WI38 (cell line): Measurements from ENCODE around the gene MRPL28.
"Not testable (repeated sequence)": the region's sequence is repeated elsewhere in the genome, so short reads cannot be mapped to it uniquely, and the experiment has no call there.

Experiments
- H3K4me3 ChIP-seq: 2 replicates; pipeline ENCODE4 v1.5.1; 2011; ENCODE audit warnings: low read depth, mild to moderate bottlenecking, control low read depth, low read length
- CTCF ChIP-seq: IDR thresholded peaks from 2 replicates; pipeline ENCODE4 v1.5.1; 2012; ENCODE audit warnings: low read depth, mild to moderate bottlenecking, control low read depth, low read length

Gene MRPL28

DNA sequence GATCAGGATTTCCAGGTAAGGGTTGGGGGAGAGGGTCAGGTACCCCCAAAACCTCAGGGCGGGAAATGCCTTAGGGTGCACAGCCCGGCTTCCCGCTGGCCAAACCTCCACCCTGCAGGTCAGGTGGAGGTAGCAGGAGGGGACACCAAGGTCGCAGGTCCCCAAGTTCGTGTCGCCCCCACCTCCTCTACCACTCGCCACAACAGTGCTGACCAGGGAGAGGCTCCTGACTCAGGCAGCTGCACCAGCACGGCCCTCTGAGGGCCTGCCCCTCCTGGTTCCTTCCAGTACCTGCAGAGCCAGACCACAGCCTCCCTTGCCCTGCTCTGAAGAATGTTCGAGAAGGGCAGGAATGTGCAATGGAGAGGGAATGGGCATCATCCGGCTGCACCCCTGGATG, 3.9 kb downstream of the MRPL28 start:
- H3K4me3 ChIP-seq = no peak overlapping the region
- TF ChIP-seq CTCF = no peak

DNA sequence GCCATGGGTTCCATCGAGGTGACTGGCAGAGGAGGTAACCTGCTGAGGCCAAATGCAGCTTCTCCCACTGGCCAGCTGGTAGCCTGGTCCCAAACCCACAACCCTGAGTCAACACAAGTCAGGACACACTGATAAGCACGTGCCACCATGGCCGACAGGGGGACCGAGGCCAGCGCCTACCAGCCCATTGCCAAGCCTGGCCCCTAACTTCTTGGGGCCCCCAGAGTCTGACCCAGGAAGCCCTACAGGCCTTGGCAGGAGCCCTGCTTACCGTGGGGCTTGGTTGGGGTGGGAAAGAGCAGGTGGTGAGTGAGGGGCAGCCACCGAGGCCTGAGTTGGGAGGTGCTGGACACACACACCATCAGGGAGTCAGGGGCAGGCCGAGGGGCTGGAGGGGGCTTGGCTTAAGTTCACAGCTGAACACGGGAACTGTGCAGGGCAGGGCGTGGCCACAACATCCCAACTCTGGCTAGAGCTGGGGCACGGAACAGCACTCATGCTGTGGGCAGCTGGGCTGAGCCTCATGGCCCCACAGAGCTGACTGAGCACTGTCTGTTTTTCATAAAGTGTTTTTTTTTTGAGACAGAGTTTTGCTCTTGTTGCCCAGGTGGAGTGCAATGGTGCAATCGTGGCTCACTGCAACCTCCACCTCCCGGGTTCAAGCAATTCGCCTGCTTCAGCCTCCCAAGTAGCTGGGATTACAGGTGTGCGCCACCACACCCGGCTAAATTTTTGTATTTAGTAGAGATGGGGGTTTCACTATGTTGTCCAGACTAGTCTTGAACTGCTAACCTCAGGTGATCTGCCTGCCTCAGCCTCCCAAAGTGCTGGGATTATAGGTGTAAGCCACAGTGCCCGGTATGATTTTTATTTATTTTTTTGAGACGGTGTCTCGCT, 5.5 kb downstream of the MRPL28 start:
- TF ChIP-seq CTCF = no peak
- H3K4me3 ChIP-seq = no peak overlapping the region

DNA sequence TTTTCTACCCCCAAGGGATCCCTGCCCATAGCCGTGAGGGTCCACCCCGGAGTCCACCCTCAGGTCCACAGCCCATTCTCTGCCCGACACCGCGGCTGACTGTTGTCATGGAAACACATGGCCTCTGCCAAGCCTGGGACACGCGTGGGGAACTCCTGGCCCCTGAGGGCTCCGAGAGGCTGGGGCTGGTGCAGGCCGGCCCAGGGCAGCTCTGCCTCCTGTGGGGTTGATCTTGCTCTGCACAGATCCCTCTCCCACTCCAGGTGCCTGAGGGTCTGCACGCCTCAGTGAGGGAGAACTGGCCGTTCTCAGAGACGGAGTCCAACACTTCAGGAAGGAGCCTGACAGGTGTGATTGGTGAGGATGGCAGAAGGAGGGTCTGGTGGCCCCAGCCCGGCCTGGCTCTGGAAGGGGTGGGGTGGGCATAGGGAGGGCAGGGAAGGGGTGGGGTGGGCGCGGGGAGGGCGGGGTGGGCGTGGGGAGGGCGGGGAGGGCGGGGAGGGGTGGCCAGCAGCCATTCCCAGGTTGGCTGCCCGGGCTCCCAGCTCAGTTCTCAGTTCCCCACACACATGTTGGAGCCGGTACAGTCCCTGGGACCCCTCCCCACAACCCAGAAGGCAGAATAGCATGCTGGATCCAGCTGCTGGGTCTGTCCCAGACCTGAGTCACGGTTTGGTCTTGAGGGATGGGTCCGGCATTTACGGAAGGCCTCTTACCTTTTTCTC, 6.4 kb downstream of the MRPL28 start:
- TF ChIP-seq CTCF = no peak
- H3K4me3 ChIP-seq = no peak overlapping the region

DNA sequence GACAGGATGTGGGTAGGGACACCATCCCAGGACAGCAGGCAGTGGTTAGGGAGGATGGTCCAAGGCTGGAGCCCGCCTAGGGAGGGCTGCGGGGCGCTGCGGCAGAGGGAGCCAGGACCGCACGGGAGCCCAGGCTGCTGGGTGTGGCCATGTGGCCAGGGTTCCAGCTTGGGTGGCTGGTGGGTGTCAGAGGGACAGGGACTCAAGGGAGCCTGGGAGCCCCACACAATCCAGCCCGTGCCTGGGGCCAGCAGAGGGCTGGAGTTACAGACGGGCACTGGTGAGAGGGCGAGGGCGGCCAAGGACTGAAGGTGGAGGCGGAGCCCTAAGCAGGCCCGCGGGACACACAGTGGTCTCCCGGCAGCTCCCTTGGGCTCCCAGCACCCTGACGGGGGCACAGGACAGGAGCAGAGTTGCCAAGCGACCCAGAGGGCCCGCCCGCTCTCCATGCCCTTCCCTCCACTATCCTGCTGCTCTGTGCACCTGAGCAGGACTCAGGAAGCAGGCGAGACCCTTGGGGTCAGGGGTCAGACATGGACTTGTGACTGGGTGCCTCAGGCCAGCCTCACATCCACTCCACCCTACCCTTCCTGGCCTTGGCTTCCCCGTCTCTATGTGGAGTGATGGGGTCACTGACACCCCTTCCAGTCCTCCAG, 7.1 kb downstream of the MRPL28 start:
- TF ChIP-seq CTCF = no peak
- no peak overlapping the region for H3K4me3 ChIP-seq

GRCh38 chr16:362702-362999, 7.7 kb downstream of the MRPL28 start:
- not testable (repeated sequence) for H3K4me3 ChIP-seq

DNA sequence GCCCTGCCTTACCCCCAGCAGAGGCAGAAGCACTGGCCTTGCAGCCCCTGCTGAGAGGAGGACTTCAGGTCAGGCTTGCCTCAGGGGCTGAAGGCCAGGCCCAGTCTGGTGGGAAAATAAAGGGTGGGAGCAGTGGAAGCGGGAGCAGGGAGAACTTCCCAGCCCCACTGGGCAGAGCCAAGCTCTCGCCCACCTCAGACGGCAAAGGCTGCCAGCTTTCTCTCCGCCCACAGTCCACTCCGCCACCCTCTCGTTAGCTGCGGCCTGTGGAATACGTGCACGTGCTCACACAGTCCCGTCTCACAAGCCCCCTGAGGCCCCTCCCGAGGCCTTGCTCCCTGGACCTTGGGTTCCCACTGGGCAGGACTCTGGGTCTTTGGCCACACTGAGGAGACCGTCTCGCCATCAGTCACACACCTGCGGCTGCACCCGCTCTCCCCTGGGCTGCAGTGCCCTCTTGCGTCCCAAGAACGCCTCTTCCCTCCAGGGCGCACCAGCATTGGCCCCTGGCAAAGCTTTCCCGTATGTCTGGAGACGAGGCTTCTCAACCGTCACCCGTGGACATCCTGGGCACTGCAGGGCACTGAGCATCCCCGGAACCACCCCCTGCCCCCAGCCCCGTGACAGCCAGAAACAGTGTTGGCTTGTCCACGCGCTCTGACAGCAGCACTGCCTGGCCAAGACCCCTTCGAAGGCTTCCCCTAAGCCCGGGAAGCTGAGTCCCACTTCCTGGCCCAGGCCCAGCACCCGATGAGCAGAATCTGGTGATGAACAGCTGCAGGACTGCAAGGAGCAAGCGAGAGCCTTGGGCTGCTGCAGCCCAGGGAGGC, 8.3 kb downstream of the MRPL28 start:
- no peak overlapping the region for H3K4me3 ChIP-seq
- TF ChIP-seq CTCF = peak; percentile 83

DNA sequence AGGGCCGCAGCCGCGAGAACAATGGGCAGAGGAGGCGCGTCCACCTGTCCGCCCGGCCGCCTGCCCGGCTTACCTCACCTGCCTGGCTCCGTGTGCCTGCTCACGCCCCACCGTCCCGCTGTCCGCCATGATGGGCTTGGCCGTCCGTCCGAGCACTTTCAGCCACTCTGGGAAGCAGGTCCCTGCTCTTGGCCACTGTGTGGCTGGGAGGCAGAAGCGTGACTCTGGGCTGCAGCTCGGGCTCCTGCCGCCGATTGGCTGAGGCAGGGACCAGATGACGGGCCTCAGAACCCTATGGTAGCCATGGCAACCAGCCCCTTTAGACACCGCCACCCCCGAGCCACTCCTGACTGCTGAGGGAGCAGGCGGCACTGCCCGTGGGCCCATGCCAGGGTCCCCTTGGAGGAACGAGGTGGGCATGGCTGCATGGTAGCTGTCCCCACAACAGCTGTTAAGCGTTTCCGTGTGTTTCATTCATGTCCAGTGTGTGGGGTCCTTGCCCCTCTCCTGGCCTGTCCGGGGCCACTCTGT, 8.9 kb downstream of the MRPL28 start:
- H3K4me3 ChIP-seq = no peak overlapping the region
- TF ChIP-seq CTCF = no peak
